Naive thymus-derived CD4-positive, alpha-beta T cell (primary cell): ENCODE measurements around the gene FILIP1L. TPM values are rescaled to one million over a fixed set of nuclear protein-coding genes. Genes with fewer than 3 reads are reported as not detected.

Experiments
- ATAC-seq: fragments of 150-1000 bp; cut with Tn5 transposase; 2 replicates; pipeline ENCODE4 v1.10.0; 2021; ENCODE audit warnings: mild to moderate bottlenecking, moderate library complexity
- CTCF ChIA-PET: fragments of 350-600 bp; sonication (Branson Sonifier 250); formaldehyde crosslinking; loops from one replicate; lab custom pipeline; 2021; ENCODE audit warnings: antibody characterized with exemption; lab: Charles Lee
- POLR2A ChIA-PET: fragments of 350-600 bp; sonication (Branson Sonifier 250); formaldehyde crosslinking; loops from one replicate; lab custom pipeline; 2021; ENCODE audit warnings: antibody characterized with exemption, inconsistent platforms; lab: Charles Lee
- DNase-seq, 9 donors: peaks; one replicate each; pipeline versions ENCODE4 v3.0.0 to v3.0.0-alpha.2; 2020 to 2022; ENCODE audit warnings: mixed read lengths in 1 of 9
- H3K27ac ChIP-seq: one replicate; pipeline ENCODE4 v1.7.0; 2013; ENCODE audit warnings: mild to moderate bottlenecking, low read depth, low read length, moderate library complexity
- H3K27me3 ChIP-seq, 2 donors: one replicate each; pipeline ENCODE4 v1.7.0; 2013; ENCODE audit warnings: low read length in 2 of 2, mild to moderate bottlenecking in 2 of 2, moderate library complexity in 2 of 2; ENCODE audit not compliant: control insufficient read depth in 2 of 2, insufficient read depth in 2 of 2
- H3K36me3 ChIP-seq, 3 experiments: 1 replicate in 2 of 3; 2 replicates in 1 of 3; pipeline ENCODE4 v1.7.0; 2013; ENCODE audit warnings: low read length in 3 of 3, mild to moderate bottlenecking in 3 of 3, moderate library complexity in 1 of 3; ENCODE audit not compliant: insufficient read depth in 3 of 3, control insufficient read depth in 2 of 3
- H3K4me1 ChIP-seq, 2 donors: one replicate each; pipeline ENCODE4 v1.7.0; 2013; ENCODE audit warnings: low read length in 2 of 2, mild to moderate bottlenecking in 2 of 2, moderate library complexity in 1 of 2; ENCODE audit not compliant: control insufficient read depth in 2 of 2, insufficient read depth in 2 of 2
- H3K4me3 ChIP-seq: 2 replicates; pipeline ENCODE4 v1.7.0; 2013; ENCODE audit warnings: mild to moderate bottlenecking, low read length
- H3K9me3 ChIP-seq, 3 experiments: 1 replicate in 2 of 3; 2 replicates in 1 of 3; pipeline ENCODE4 v1.7.0; 2013; ENCODE audit warnings: low read length in 3 of 3; ENCODE audit not compliant: control insufficient read depth in 2 of 3
- H3K27ac Mint-ChIP-seq, 9 donors: one replicate each; pipeline ENCODE4 v1.8.0; 2020 to 2022; ENCODE audit warnings: mixed read lengths in 9 of 9, mild to moderate bottlenecking in 8 of 9, moderate library complexity in 5 of 9, inconsistent platforms in 2 of 9
- H3K27me3 Mint-ChIP-seq, 5 donors: one replicate each; pipeline ENCODE4 v1.8.0; 2021 to 2022; ENCODE audit warnings: mixed read lengths in 5 of 5, mild to moderate bottlenecking in 1 of 5
- H3K36me3 Mint-ChIP-seq, 5 donors: one replicate each; pipeline ENCODE4 v1.8.0; 2020 to 2022; ENCODE audit warnings: mixed read lengths in 5 of 5, mild to moderate bottlenecking in 3 of 5, inconsistent platforms in 1 of 5
- H3K4me1 Mint-ChIP-seq, 7 donors: one replicate each; pipeline ENCODE4 v1.8.0; 2020 to 2022; ENCODE audit warnings: mixed read lengths in 7 of 7, mild to moderate bottlenecking in 3 of 7, inconsistent platforms in 1 of 7
- H3K4me3 Mint-ChIP-seq, 10 donors: one replicate each; pipeline ENCODE4 v1.8.0; 2020 to 2022; ENCODE audit warnings: mild to moderate bottlenecking in 10 of 10, mixed read lengths in 10 of 10, moderate library complexity in 6 of 10, inconsistent platforms in 2 of 10
- H3K9me3 Mint-ChIP-seq, 11 donors: one replicate each; pipeline ENCODE4 v1.8.0; 2020 to 2022; ENCODE audit warnings: mixed read lengths in 11 of 11, mild to moderate bottlenecking in 4 of 11, inconsistent platforms in 1 of 11, moderate library complexity in 1 of 11
- intact Hi-C, 2 donors: fragments of 100-400 bp; cut with micrococcal nuclease; formaldehyde crosslinking; loops; one replicate each; pipeline ENCODE4 v1.15.1; 2023
- polyA plus RNA-seq, 2 donors: library from polyadenylated mRNA; unstranded; fragments of 300-500 nt; fragmentation: Illumina TruSeq; gene quantifications; one replicate each; pipeline ENCODE4 v1.2.3, GENCODE V29; 2021
- total RNA-seq, 6 experiments: library from RNA in 5 of 6; stranded (reverse) in 5 of 6; gene quantifications; 1 replicate in 5 of 6; 2 replicates in 1 of 6; pipeline ENCODE4 v1.2.3 and lab custom pipeline; 2021 to 2026

The FILIP1L gene
- total and polyA plus RNA-seq, 7 experiments from 2014 or later: 0.13 to 6.7 (median 0.39) TPM; not detected in 2

- no peak for DNase-seq
- H3K9me3 Mint-ChIP-seq: no peaks in the 10 kb centered on the region
These were observed 85.2 kb downstream of the FILIP1L start for GRCh38 chr3:100029052-100029451.

GRCh38 chr3:100027321-100027720 is 87.0 kb downstream of the FILIP1L start:
- no peak for ATAC-seq
- H3K27ac Mint-ChIP-seq: no peak overlapping the region
- H3K4me1 Mint-ChIP-seq: peaks cover 0 to 7% (median 0%) of the 10 kb centered on the region in 7 donors
- ChIA-PET CTCF (no interaction called here), POLR2A (no interaction called here)
- Histone ChIP-seq H3K36me3 (peaks cover 0 to 4% (median 0%) of the 10 kb centered on the region in 3 experiments), H3K27me3 (no peaks in the 10 kb centered on the region), H3K4me1 (no peaks in the 10 kb centered on the region), H3K27ac (no peak overlapping the region), H3K4me3 (no peak overlapping the region), H3K9me3 (no peaks in the 10 kb centered on the region)
- H3K36me3 Mint-ChIP-seq: peaks cover 0 to 31% (median 15%) of the 10 kb centered on the region in 5 donors
- DNase-seq: no peak
- H3K9me3 Mint-ChIP-seq: no peaks in the 10 kb centered on the region
- H3K27me3 Mint-ChIP-seq: no peaks in the 10 kb centered on the region
- intact Hi-C loops: no loop called here
- no peak overlapping the region for H3K4me3 Mint-ChIP-seq

More at GRCh38 chr3:100029052-100029451, 85.2 kb downstream of the FILIP1L start:
- Histone ChIP-seq H3K4me3 (no peak overlapping the region), H3K36me3 (peaks cover 0 to 4% (median 0%) of the 10 kb centered on the region in 3 experiments), H3K4me1 (no peaks in the 10 kb centered on the region), H3K9me3 (no peaks in the 10 kb centered on the region), H3K27ac (no peak overlapping the region), H3K27me3 (no peaks in the 10 kb centered on the region)
- H3K4me1 Mint-ChIP-seq: peaks cover 0 to 7% (median 0%) of the 10 kb centered on the region in 7 donors
- no peak overlapping the region for H3K27ac Mint-ChIP-seq
- intact Hi-C loops: no loop called here
- ChIA-PET POLR2A (no interaction called here), CTCF (no interaction called here)
- ATAC-seq: no peak
- no peak overlapping the region for H3K4me3 Mint-ChIP-seq
- no peaks in the 10 kb centered on the region for H3K27me3 Mint-ChIP-seq
- peaks cover 0 to 25% (median 5%) of the 10 kb centered on the region in 5 donors for H3K36me3 Mint-ChIP-seq

GRCh38 chr3:100024520-100025303 is 89.6 kb downstream of the FILIP1L start:
- Histone ChIP-seq H3K27me3 (no peaks in the 10 kb centered on the region), H3K4me1 (no peaks in the 10 kb centered on the region), H3K36me3 (peaks cover 0 to 4% (median 0%) of the 10 kb centered on the region in 3 experiments), H3K27ac (no peak overlapping the region), H3K9me3 (no peaks in the 10 kb centered on the region), H3K4me3 (no peak overlapping the region)
- H3K4me3 Mint-ChIP-seq: no peak overlapping the region
- POLR2A ChIA-PET: no interaction called here
- DNase-seq: no peak
- H3K4me1 Mint-ChIP-seq: no peaks in the 10 kb centered on the region
- H3K27ac Mint-ChIP-seq: no peak overlapping the region
- H3K27me3 Mint-ChIP-seq: no peaks in the 10 kb centered on the region
- H3K9me3 Mint-ChIP-seq: no peaks in the 10 kb centered on the region
- CTCF ChIA-PET: no interaction called here
- intact Hi-C loops: no loop called here
- no peak for ATAC-seq
- H3K36me3 Mint-ChIP-seq: peaks cover 0 to 28% (median 13%) of the 10 kb centered on the region in 5 donors

GRCh38 chr3:100023595-100023994 is 90.7 kb downstream of the FILIP1L start:
- Mint-ChIP-seq H3K27me3 (no peaks in the 10 kb centered on the region), H3K27ac (no peak overlapping the region), H3K36me3 (peaks cover 0 to 32% (median 14%) of the 10 kb centered on the region in 5 donors), H3K4me3 (no peak overlapping the region), H3K9me3 (no peaks in the 10 kb centered on the region), H3K4me1 (peaks cover 0 to 4% (median 0%) of the 10 kb centered on the region in 7 donors)
- Histone ChIP-seq H3K27me3 (no peaks in the 10 kb centered on the region), H3K4me1 (no peaks in the 10 kb centered on the region), H3K9me3 (no peaks in the 10 kb centered on the region), H3K36me3 (peaks cover 0 to 4% (median 0%) of the 10 kb centered on the region in 3 experiments), H3K27ac (no peak overlapping the region), H3K4me3 (no peak overlapping the region)
- intact Hi-C loops: no loop called here
- CTCF ChIA-PET: no interaction called here
- ATAC-seq (no peak), DNase-seq (no peak)
- POLR2A ChIA-PET: no interaction called here

- POLR2A ChIA-PET: no interaction called here
- Mint-ChIP-seq H3K27ac (no peak overlapping the region), H3K27me3 (no peaks in the 10 kb centered on the region), H3K36me3 (peaks cover 0 to 35% (median 17%) of the 10 kb centered on the region in 5 donors), H3K4me3 (no peak overlapping the region), H3K4me1 (peaks cover 0 to 4% (median 0%) of the 10 kb centered on the region in 7 donors), H3K9me3 (no peaks in the 10 kb centered on the region)
- Histone ChIP-seq H3K9me3 (no peaks in the 10 kb centered on the region), H3K36me3 (peaks cover 0 to 4% (median 0%) of the 10 kb centered on the region in 3 experiments), H3K4me1 (no peaks in the 10 kb centered on the region), H3K4me3 (no peak overlapping the region), H3K27me3 (no peaks in the 10 kb centered on the region), H3K27ac (no peak overlapping the region)
- ATAC-seq: no peak
- intact Hi-C loops: no loop called here
- CTCF ChIA-PET: no interaction called here
- DNase-seq: no peak
These were observed 91.2 kb downstream of the FILIP1L start for GRCh38 chr3:100023150-100023549.

- no peak overlapping the region for H3K27ac ChIP-seq
- Mint-ChIP-seq H3K36me3 (peaks cover 0 to 38% (median 17%) of the 10 kb centered on the region in 5 donors), H3K4me1 (peaks cover 0 to 4% (median 0%) of the 10 kb centered on the region in 7 donors), H3K4me3 (no peak overlapping the region), H3K27ac (no peak overlapping the region), H3K27me3 (no peaks in the 10 kb centered on the region), H3K9me3 (no peaks in the 10 kb centered on the region)
- H3K9me3 ChIP-seq: no peaks in the 10 kb centered on the region
- DNase-seq: no peak
- ChIA-PET POLR2A (no interaction called here), CTCF (interaction anchor here (0.6 kb wide), 1 partner anchor 1612 kb away, joined by 3 read pairs; no protein-coding TSS in a partner anchor)
- H3K36me3 ChIP-seq: peaks cover 0 to 4% (median 0%) of the 10 kb centered on the region in 3 experiments
- no peak overlapping the region for H3K4me3 ChIP-seq
- H3K27me3 ChIP-seq: no peaks in the 10 kb centered on the region
- intact Hi-C loops: no loop called here
- no peak for ATAC-seq
- no peaks in the 10 kb centered on the region for H3K4me1 ChIP-seq
These were observed 91.8 kb downstream of the FILIP1L start for GRCh38 chr3:100022506-100022905.
